ENCODE results near the gene BRICD5.
A peak's percentile ranks its signal among the peaks of the same experiment; 100 is the strongest.

GRCh38 chr16:2160915-2161551, 49.6 kb downstream of the BRICD5 start:
- TF ChIP-seq CTCF (IDR thresholded peaks at IDR 0.05 in 8 of 11, conservative IDR thresholded peaks at IDR 0.05 in 3 of 11) (no peak), POLR2AphosphoS5 (IDR thresholded peaks at IDR 0.05) (peak in 1 of 3 donors; percentile 12), POLR2A (IDR thresholded peaks at IDR 0.05) (no peak)
